Trophoblast cell (in vitro differentiated cells and primary cell): Measurements from ENCODE around the gene FRMD8.

Source experiments
- DNase-seq, 2 donors: peaks; one replicate each; pipeline ENCODE4 v3.0.0-alpha.2; 2016
- H2AFZ ChIP-seq: 2 replicates; pipeline ENCODE4 v1.6.1; 2013; ENCODE audit warnings: low read length, moderate library complexity, mild to moderate bottlenecking; ENCODE audit not compliant: insufficient read depth, poor library complexity
- H2AK5ac ChIP-seq: 2 replicates; pipeline ENCODE4 v1.6.1; 2013; ENCODE audit warnings: mild to moderate bottlenecking, low read length
- H2BK120ac ChIP-seq: 2 replicates; pipeline ENCODE4 v1.6.1; 2013; ENCODE audit warnings: low read length, mild to moderate bottlenecking, moderate library complexity; ENCODE audit not compliant: insufficient read depth, poor library complexity
- H2BK12ac ChIP-seq: 2 replicates; pipeline ENCODE4 v1.6.1; 2013; ENCODE audit warnings: mild to moderate bottlenecking, low read length, moderate library complexity
- H2BK5ac ChIP-seq: 2 replicates; pipeline ENCODE4 v1.6.1; 2013; ENCODE audit warnings: low read length, low read depth, moderate library complexity, mild to moderate bottlenecking; ENCODE audit not compliant: poor library complexity
- H3K14ac ChIP-seq: 2 replicates; pipeline ENCODE4 v1.6.1; 2013; ENCODE audit warnings: mild to moderate bottlenecking, low read length
- H3K18ac ChIP-seq: 2 replicates; pipeline ENCODE4 v1.6.1; 2013; ENCODE audit warnings: mild to moderate bottlenecking, low read length
- H3K23ac ChIP-seq: 2 replicates; pipeline ENCODE4 v1.6.1; 2013; ENCODE audit warnings: low read length
- H3K27ac ChIP-seq: 2 replicates; pipeline ENCODE4 v1.5.1; 2013; ENCODE audit warnings: low read depth, mild to moderate bottlenecking, inconsistent platforms, low read length, moderate library complexity
- H3K27me3 ChIP-seq: 2 replicates; pipeline ENCODE4 v1.6.1; 2013; ENCODE audit warnings: inconsistent platforms, mild to moderate bottlenecking, low read length, moderate library complexity; ENCODE audit not compliant: insufficient read depth
- H3K36me3 ChIP-seq, 2 experiments: 1 replicate in 1 of 2; 2 replicates in 1 of 2; pipeline ENCODE4 v1.6.1; 2013; ENCODE audit warnings: low read length in 2 of 2, mild to moderate bottlenecking in 2 of 2, moderate library complexity in 1 of 2; ENCODE audit not compliant: insufficient read depth in 2 of 2, control insufficient read depth in 1 of 2
- H3K4ac ChIP-seq: 2 replicates; pipeline ENCODE4 v1.6.1; 2013; ENCODE audit warnings: low read depth, mild to moderate bottlenecking, low read length, moderate library complexity
- H3K4me1 ChIP-seq, 2 experiments: 1 replicate in 1 of 2; 2 replicates in 1 of 2; pipeline ENCODE4 v1.6.1; 2013; ENCODE audit warnings: low read length in 2 of 2, mild to moderate bottlenecking in 2 of 2, moderate library complexity in 1 of 2; ENCODE audit not compliant: insufficient read depth in 2 of 2, control insufficient read depth in 1 of 2
- H3K4me2 ChIP-seq: 2 replicates; pipeline ENCODE4 v1.6.1; 2013; ENCODE audit warnings: inconsistent platforms, mild to moderate bottlenecking, low read length, moderate library complexity
- H3K4me3 ChIP-seq: 2 replicates; pipeline ENCODE4 v1.5.1; 2013; ENCODE audit warnings: mild to moderate bottlenecking, low read depth, low read length, inconsistent platforms
- H3K79me1 ChIP-seq: one replicate; pipeline ENCODE4 v1.6.1; 2013; ENCODE audit warnings: low read length
- H3K79me2 ChIP-seq: 2 replicates; pipeline ENCODE4 v1.6.1; 2013; ENCODE audit warnings: low read length, mild to moderate bottlenecking; ENCODE audit not compliant: control insufficient read depth, insufficient read depth, poor library complexity
- H3K9ac ChIP-seq: 2 replicates; pipeline ENCODE4 v1.6.1; 2013; ENCODE audit warnings: mild to moderate bottlenecking, low read length
- H3K9me3 ChIP-seq: 2 replicates; pipeline ENCODE4 v1.6.1; 2013; ENCODE audit warnings: low read depth, mild to moderate bottlenecking, control low read depth, inconsistent platforms, low read length; ENCODE audit not compliant: insufficient read depth
- H4K12ac ChIP-seq: 2 replicates; pipeline ENCODE4 v1.6.1; 2013; ENCODE audit warnings: low read depth, mild to moderate bottlenecking, low read length, moderate library complexity
- H4K8ac ChIP-seq: 2 replicates; pipeline ENCODE4 v1.6.1; 2013; ENCODE audit warnings: low read depth, mild to moderate bottlenecking, low read length, moderate library complexity
- H4K91ac ChIP-seq: one replicate; pipeline ENCODE4 v1.6.1; 2013; ENCODE audit warnings: low read depth, mild to moderate bottlenecking, low read length, moderate library complexity
- WGBS: extraction: QIAGEN DNeasy Blood & Tissue Kit; methylation state at CpG from one replicate; pipeline ENCODE4 v1.1.7; 2013; ENCODE audit warnings: missing lambda C conversion rate; ENCODE audit not compliant: insufficient read length, insufficient coverage; ENCODE audit errors: extremely low coverage; 5-methylcytosine and 5-hydroxymethylcytosine counted together

FRMD8 gene

DNA sequence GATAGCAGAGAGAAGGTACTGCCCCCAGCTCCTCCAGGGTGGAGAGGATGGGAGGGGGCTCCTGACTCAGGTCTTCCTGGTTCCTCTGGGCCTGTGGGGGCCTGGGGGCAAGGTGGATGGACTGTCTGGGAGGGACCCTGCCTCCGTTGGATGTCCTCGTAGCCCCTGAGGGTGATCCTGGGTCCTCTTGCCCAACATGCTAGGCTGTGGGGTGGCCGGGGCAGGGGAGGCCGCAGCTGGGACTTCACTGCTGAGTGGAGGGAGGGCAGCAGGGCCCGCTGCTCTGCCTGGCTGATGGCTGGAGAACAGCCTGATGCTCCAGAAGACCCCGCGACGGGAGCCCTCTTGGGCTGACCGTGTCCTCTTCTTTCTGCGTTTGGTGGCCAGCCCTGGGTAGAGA lies 13.4 kb downstream of the FRMD8 start:
- DNase-seq = no peak
- Histone ChIP-seq H2BK12ac (no peak overlapping the region), H3K9ac (no peak overlapping the region), H3K14ac (no peak overlapping the region), H2AK5ac (no peak overlapping the region), H3K9me3 (peaks cover under 1% of the 10 kb centered on the region), H3K4ac (no peak overlapping the region), H4K91ac (no peak overlapping the region), H3K79me1 (no peaks in the 10 kb centered on the region), H3K27me3 (no peaks in the 10 kb centered on the region), H2BK120ac (no peak overlapping the region), H2BK5ac (no peak overlapping the region), H3K4me3 (no peak overlapping the region), H4K8ac (no peak overlapping the region), H3K23ac (no peak overlapping the region), H3K4me2 (no peak overlapping the region), H3K18ac (no peak overlapping the region), H3K36me3 (peaks cover 72 to 74% of the 10 kb centered on the region in 2 experiments), H3K79me2 (no peaks in the 10 kb centered on the region), H2AFZ (no peak overlapping the region), H4K12ac (no peak overlapping the region), H3K27ac (no peak overlapping the region), H3K4me1 (no peaks in the 10 kb centered on the region)
- WGBS = no CpG with 5 or more reads among the region's 10 CpGs

DNA sequence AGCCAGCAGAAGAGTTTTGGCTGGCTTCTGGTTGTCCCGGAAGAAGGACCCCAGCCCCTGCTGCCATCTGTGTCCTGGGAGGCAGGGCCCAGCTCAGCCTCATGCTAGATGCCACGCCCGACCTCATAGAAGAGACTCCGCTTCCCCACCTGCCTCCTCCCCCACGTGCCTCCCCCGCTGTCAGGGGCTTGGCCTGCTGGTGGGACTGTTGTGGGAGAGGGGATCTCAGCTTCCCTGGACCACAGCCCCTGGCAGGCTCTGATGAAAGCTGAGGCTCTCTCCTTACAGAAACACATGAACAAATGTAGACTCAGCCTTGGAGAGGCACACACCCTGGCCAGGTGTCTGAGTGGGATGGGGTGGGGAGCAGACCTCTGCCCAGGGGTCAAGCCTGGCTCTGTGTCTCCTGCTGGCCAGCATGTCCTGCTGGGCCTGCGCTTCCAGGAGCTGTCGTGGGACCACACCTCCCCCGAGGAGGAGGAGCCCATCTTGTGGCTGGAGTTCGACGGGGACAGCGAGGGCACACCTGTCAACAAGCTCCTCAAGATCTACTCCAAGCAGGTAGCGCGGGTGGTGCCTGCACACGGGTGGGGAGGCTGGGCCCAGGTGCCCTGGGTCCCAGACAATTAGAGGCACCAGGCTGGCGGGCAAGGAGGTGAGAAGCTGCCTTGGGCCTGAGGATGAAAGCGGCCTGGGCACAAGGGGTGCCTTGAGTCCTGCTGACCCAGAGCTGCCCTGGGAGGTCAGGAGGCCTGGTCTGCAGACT lies 14.1 kb downstream of the FRMD8 start:
- no peak overlapping the region for H3K4me3 ChIP-seq
- H3K14ac ChIP-seq = no peak overlapping the region
- H3K79me2 ChIP-seq = no peaks in the 10 kb centered on the region
- no peaks in the 10 kb centered on the region for H3K27me3 ChIP-seq
- no peak overlapping the region for H4K12ac ChIP-seq
- H2BK12ac ChIP-seq = no peak overlapping the region
- no peaks in the 10 kb centered on the region for H3K79me1 ChIP-seq
- H3K4me2 ChIP-seq = no peak overlapping the region
- no peak overlapping the region for H3K4ac ChIP-seq
- H3K4me1 ChIP-seq = no peaks in the 10 kb centered on the region
- H3K27ac ChIP-seq = no peak overlapping the region
- no peak overlapping the region for H2BK5ac ChIP-seq
- H3K23ac ChIP-seq = no peak overlapping the region
- H4K8ac ChIP-seq = no peak overlapping the region
- no peak overlapping the region for H3K9ac ChIP-seq
- DNase-seq = no peak
- H3K9me3 ChIP-seq = peaks cover 3% of the 10 kb centered on the region
- no peak overlapping the region for H2AFZ ChIP-seq
- no CpG with 5 or more reads among the region's 17 CpGs for WGBS
- H3K18ac ChIP-seq = no peak overlapping the region
- no peak overlapping the region for H2BK120ac ChIP-seq
- no peak overlapping the region for H4K91ac ChIP-seq
- no peak overlapping the region for H2AK5ac ChIP-seq
- peaks cover 75 to 76% of the 10 kb centered on the region in 2 experiments for H3K36me3 ChIP-seq

DNA sequence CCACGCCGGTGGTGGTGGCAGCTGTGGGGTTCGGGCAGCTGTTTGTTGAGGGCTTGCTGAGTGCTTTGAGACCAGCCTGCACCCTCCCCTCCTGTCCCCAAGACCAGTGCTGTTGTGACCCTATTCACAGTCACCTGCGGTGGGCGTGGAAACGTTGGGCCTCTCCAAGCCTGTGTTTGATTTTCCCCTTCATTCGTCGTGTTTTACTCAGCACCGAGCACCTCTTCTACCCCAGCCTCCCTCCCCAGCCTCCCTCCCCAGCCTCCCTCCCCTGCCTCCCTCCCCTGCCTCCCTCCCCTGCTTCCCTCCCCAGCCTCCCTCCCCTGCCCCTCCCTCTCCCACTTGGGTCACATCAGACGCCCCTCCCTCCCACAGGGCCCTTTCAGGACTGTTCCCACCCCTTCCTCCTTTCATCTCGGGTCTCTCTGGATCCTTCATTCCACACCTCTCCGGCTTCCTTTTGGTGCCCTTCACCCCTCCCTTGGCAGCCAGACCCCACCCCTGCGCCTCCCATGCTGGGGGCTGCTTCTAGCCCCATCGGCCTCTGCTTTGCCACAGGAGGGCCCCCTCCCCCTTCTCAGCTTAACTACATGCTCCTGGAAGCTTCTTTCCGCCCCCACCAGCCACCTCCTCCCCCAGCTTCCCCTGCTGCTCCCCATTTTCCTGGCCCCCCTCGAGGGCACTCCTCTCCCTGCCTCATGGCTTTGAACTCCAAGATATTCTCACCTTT lies 14.8 kb downstream of the FRMD8 start:
- Histone ChIP-seq H3K4me1 (no peaks in the 10 kb centered on the region), H2BK120ac (no peak overlapping the region), H3K4ac (no peak overlapping the region), H2AFZ (no peak overlapping the region), H3K4me2 (no peak overlapping the region), H3K18ac (no peak overlapping the region), H4K91ac (no peak overlapping the region), H2BK5ac (no peak overlapping the region), H3K79me2 (no peaks in the 10 kb centered on the region), H3K9me3 (peaks cover 3% of the 10 kb centered on the region), H3K27me3 (no peaks in the 10 kb centered on the region), H3K79me1 (no peaks in the 10 kb centered on the region), H3K14ac (no peak overlapping the region), H3K23ac (no peak overlapping the region), H3K4me3 (no peak overlapping the region), H3K9ac (no peak overlapping the region), H3K27ac (no peak overlapping the region), H3K36me3 (peaks cover 68 to 71% of the 10 kb centered on the region in 2 experiments), H2AK5ac (no peak overlapping the region), H4K12ac (no peak overlapping the region), H4K8ac (no peak overlapping the region), H2BK12ac (no peak overlapping the region)
- no CpG with 5 or more reads among the region's 16 CpGs for WGBS
- no peak for DNase-seq

DNA sequence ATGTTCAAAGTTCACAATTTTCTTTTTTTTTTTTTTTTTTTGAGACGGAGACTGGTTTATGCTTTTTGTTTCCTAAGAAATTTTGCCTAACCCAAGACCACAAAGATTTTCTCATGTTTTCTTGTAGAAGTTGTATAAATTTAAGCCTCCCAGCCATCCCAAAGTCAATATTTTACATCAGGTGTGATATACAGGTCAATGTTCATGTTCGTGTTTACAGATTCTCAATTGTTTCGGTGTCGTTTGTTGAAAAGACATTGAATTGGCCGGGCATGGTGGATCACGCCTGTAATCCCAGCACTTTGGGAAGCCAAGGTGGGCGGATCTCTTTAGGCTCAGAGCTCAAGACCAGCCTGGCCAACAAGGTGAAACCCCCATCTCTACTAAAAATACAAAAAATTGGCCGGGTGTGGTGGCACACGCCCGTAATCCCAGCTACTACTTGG lies 15.4 kb downstream of the FRMD8 start:
- no peak for DNase-seq
- no peak overlapping the region for H3K18ac ChIP-seq
- no peak overlapping the region for H2BK12ac ChIP-seq
- peaks cover 3% of the 10 kb centered on the region for H3K9me3 ChIP-seq
- H3K79me1 ChIP-seq = no peaks in the 10 kb centered on the region
- H2BK5ac ChIP-seq = no peak overlapping the region
- H3K79me2 ChIP-seq = no peaks in the 10 kb centered on the region
- no peak overlapping the region for H2AFZ ChIP-seq
- no peak overlapping the region for H2BK120ac ChIP-seq
- no peak overlapping the region for H4K8ac ChIP-seq
- no peaks in the 10 kb centered on the region for H3K4me1 ChIP-seq
- peaks cover 67 to 69% of the 10 kb centered on the region in 2 experiments for H3K36me3 ChIP-seq
- no peak overlapping the region for H3K4me2 ChIP-seq
- no peaks in the 10 kb centered on the region for H3K27me3 ChIP-seq
- H3K4ac ChIP-seq = no peak overlapping the region
- H3K23ac ChIP-seq = no peak overlapping the region
- H4K91ac ChIP-seq = no peak overlapping the region
- H2AK5ac ChIP-seq = no peak overlapping the region
- H4K12ac ChIP-seq = no peak overlapping the region
- H3K4me3 ChIP-seq = no peak overlapping the region
- H3K14ac ChIP-seq = no peak overlapping the region
- H3K27ac ChIP-seq = no peak overlapping the region
- WGBS = no CpG with 5 or more reads among the region's 10 CpGs
- no peak overlapping the region for H3K9ac ChIP-seq
